Measurements from ENCODE around the gene PXN. TPM values are rescaled to one million over a fixed set of nuclear protein-coding genes. Genes with fewer than 3 reads are reported as not detected.

The PXN gene
- total and polyA plus RNA-seq, 2 experiments from 2014 or later = 38.4 to 76.0 TPM

- no peaks in the 10 kb centered on the region for H4K20me1 ChIP-seq (replicated peaks; ENCODE audit: insufficient read depth)
- H3K79me2 ChIP-seq (replicated peaks; ENCODE audit: insufficient read depth) = no peaks in the 10 kb centered on the region
- no peak for ATAC-seq
- peaks cover 26% of the 10 kb centered on the region for H3K9me3 Mint-ChIP-seq
- no peaks in the 10 kb centered on the region for H3K4me1 ChIP-seq (ENCODE audit: insufficient read depth)
- no peaks in the 10 kb centered on the region for H3K36me3 ChIP-seq (ENCODE audit: insufficient read depth)
- DNase-seq (ENCODE audit: low spot score) = no peak
- no peak overlapping the region for H2AFZ ChIP-seq
- TF ChIP-seq CTCF (conservative IDR thresholded peaks at IDR 0.05; ENCODE audit: low read depth in 2 of 2) (no peak), POLR2AphosphoS5 (IDR thresholded peaks at IDR 0.05; ENCODE audit: low read depth) (no peak), REST (IDR thresholded peaks at IDR 0.05; ENCODE audit: unreplicated experiment) (no peak), ETS1 (IDR thresholded peaks at IDR 0.05) (no peak), ZNF331 (CRISPR knock-in tag; IDR thresholded peaks at IDR 0.05; ENCODE audit: low read depth) (no peak), ZNF114 (CRISPR knock-in tag; IDR thresholded peaks at IDR 0.05) (no peak), CREB1 (CRISPR knock-in tag; IDR thresholded peaks at IDR 0.05; ENCODE audit: low read depth) (no peak), NANOG (IDR thresholded peaks at IDR 0.05; ENCODE audit: borderline replicate concordance) (no peak), EZH2phosphoT487 (IDR thresholded peaks at IDR 0.05; ENCODE audit: unreplicated experiment) (no peak), EZH2 (IDR thresholded peaks at IDR 0.05; ENCODE audit: low read depth, unreplicated experiment) (no peak), ZNF462 (CRISPR knock-in tag; IDR thresholded peaks at IDR 0.05) (no peak), STAT1 (IDR thresholded peaks at IDR 0.05; ENCODE audit: unreplicated experiment) (no peak), JUNB (IDR thresholded peaks at IDR 0.05; ENCODE audit: unreplicated experiment) (no peak)
- H3F3A ChIP-seq (replicated peaks; ENCODE audit: low read depth) = no peaks in the 10 kb centered on the region
- no peak overlapping the region for H3K27ac ChIP-seq (ENCODE audit: low read depth)
- no peak overlapping the region for H3K27ac Mint-ChIP-seq
- no peak overlapping the region for H3K4me3 Mint-ChIP-seq
- peaks cover 4% of the 10 kb centered on the region for H3K27me3 Mint-ChIP-seq (ENCODE audit: insufficient read depth, low read depth, poor library complexity)
- H3K36me3 Mint-ChIP-seq (ENCODE audit: low read depth) = peaks cover 9% of the 10 kb centered on the region
- H3K9me2 ChIP-seq (ENCODE audit: insufficient read depth) = no peaks in the 10 kb centered on the region
- no peaks in the 10 kb centered on the region for H3K4me1 Mint-ChIP-seq
- no peak overlapping the region for H3K4me3 ChIP-seq
- no peak overlapping the region for H3K4me2 ChIP-seq
- H3K27me3 ChIP-seq (ENCODE audit: insufficient read depth) = no peaks in the 10 kb centered on the region
Measured at GRCh38 chr12:120276734-120277133, 11.2 kb upstream of the PXN start.

Data from GM23338 (cell line).